ENCODE results near the gene ORC6. TPM values are rescaled to one million over a fixed set of nuclear protein-coding genes. Genes with fewer than 3 reads are reported as not detected.

ORC6 gene
- total and polyA plus RNA-seq, 2 donors (not counting 1 experiment from before 2014, with no cell fraction given), result 4.7 to 4.8 TPM

- Mint-ChIP-seq H3K4me1 (peaks cover 14% of the 10 kb centered on the region), H3K4me3 (no peak overlapping the region), H3K27me3 (no peaks in the 10 kb centered on the region), H3K9me3 (ENCODE audit: insufficient read depth) (no peaks in the 10 kb centered on the region), H3K27ac (no peak overlapping the region)
- Histone ChIP-seq H3K27me3 (replicated peaks in 1 of 4; ENCODE audit: control extremely low read depth in 1 of 4, control insufficient read depth in 3 of 4, insufficient read depth in 4 of 4, low read length in 3 of 4) (no peaks in the 10 kb centered on the region), H3K4me3 (ENCODE audit: control extremely low read depth in 1 of 5, extremely low read depth in 1 of 5, insufficient read depth in 1 of 5, low read depth in 2 of 5, low read length in 4 of 5) (no peak overlapping the region), H3K4me2 (replicated peaks; ENCODE audit: low read depth, low read length, poor library complexity, severe bottlenecking) (no peak overlapping the region), H3K4me1 (ENCODE audit: control insufficient read depth in 2 of 2, insufficient read depth in 2 of 2, low read length in 2 of 2) (peaks cover 15 to 18% of the 10 kb centered on the region in 2 donors), H3K27ac (ENCODE audit: low read length in 2 of 2) (no peak overlapping the region), H3K36me3 (replicated peaks in 1 of 2; ENCODE audit: control extremely low read depth in 1 of 2, control insufficient read depth in 1 of 2, extremely low read depth in 1 of 2, insufficient read depth in 2 of 2, low read length in 1 of 2) (no peaks in the 10 kb centered on the region), H3K79me2 (ENCODE audit: control insufficient read depth, insufficient read depth, low read length) (no peaks in the 10 kb centered on the region), H4K20me1 (ENCODE audit: control insufficient read depth, insufficient read depth, low read length, poor library complexity, severe bottlenecking) (no peaks in the 10 kb centered on the region), H3K9ac (ENCODE audit: low read length) (no peak overlapping the region), H3K9me3 (ENCODE audit: control extremely low read depth in 1 of 3, control insufficient read depth in 2 of 3, insufficient read depth in 1 of 3, low read length in 2 of 3) (no peaks in the 10 kb centered on the region), H2AFZ (ENCODE audit: insufficient read depth, low read depth, low read length, poor library complexity, severe bottlenecking) (no peak overlapping the region)
- DNase-seq, result no peak
- ChIA-PET POLR2A (no interaction called here), CTCF (interaction anchor here (0.7 to 1.8 kb wide), 3 partner anchors 21 to 36 kb away, joined by 3 to 4 read pairs (median 4); no protein-coding TSS in a partner anchor)
- intact Hi-C loops (cut with micrococcal nuclease), result no loop called here
- no peak for ATAC-seq (ENCODE audit: low read depth)
- TF ChIP-seq EZH2 (IDR thresholded peaks at IDR 0.05; ENCODE audit: borderline replicate concordance, insufficient read depth, low read depth, low read length, poor library complexity, severe bottlenecking) (no peak), CTCF (IDR thresholded peaks at IDR 0.05) (no peak)
- WGBS (ENCODE audit: insufficient coverage), result 75% methylated on average over 2 of the region's 3 CpGs
These were observed 20.1 kb downstream of the ORC6 start for GRCh38 chr16:46709469-46710005.

GRCh38 chr16:46711106-46712058 lies 21.9 kb downstream of the ORC6 start:
- Histone ChIP-seq H3K27me3 (replicated peaks in 1 of 4; ENCODE audit: control extremely low read depth in 1 of 4, control insufficient read depth in 3 of 4, insufficient read depth in 4 of 4, low read length in 3 of 4) (no peaks in the 10 kb centered on the region), H3K4me2 (replicated peaks; ENCODE audit: low read depth, low read length, poor library complexity, severe bottlenecking) (no peak overlapping the region), H3K4me3 (ENCODE audit: control extremely low read depth in 1 of 5, extremely low read depth in 1 of 5, insufficient read depth in 1 of 5, low read depth in 2 of 5, low read length in 4 of 5) (no peak overlapping the region), H3K79me2 (ENCODE audit: control insufficient read depth, insufficient read depth, low read length) (no peaks in the 10 kb centered on the region), H2AFZ (ENCODE audit: insufficient read depth, low read depth, low read length, poor library complexity, severe bottlenecking) (no peak overlapping the region), H3K27ac (ENCODE audit: low read length in 2 of 2) (no peak overlapping the region), H3K36me3 (replicated peaks in 1 of 2; ENCODE audit: control extremely low read depth in 1 of 2, control insufficient read depth in 1 of 2, extremely low read depth in 1 of 2, insufficient read depth in 2 of 2, low read length in 1 of 2) (no peaks in the 10 kb centered on the region), H3K9me3 (ENCODE audit: control extremely low read depth in 1 of 3, control insufficient read depth in 2 of 3, insufficient read depth in 1 of 3, low read length in 2 of 3) (no peaks in the 10 kb centered on the region), H3K4me1 (ENCODE audit: control insufficient read depth in 2 of 2, insufficient read depth in 2 of 2, low read length in 2 of 2) (peaks cover 15 to 18% of the 10 kb centered on the region in 2 donors), H3K9ac (ENCODE audit: low read length) (no peak overlapping the region), H4K20me1 (ENCODE audit: control insufficient read depth, insufficient read depth, low read length, poor library complexity, severe bottlenecking) (no peaks in the 10 kb centered on the region)
- H3K4me3 Mint-ChIP-seq, result no peak overlapping the region
- no peaks in the 10 kb centered on the region for H3K9me3 Mint-ChIP-seq (ENCODE audit: insufficient read depth)
- TF ChIP-seq CTCF (IDR thresholded peaks at IDR 0.05), result no peak
- no peak for TF ChIP-seq EZH2 (IDR thresholded peaks at IDR 0.05; ENCODE audit: borderline replicate concordance, insufficient read depth, low read depth, low read length, poor library complexity, severe bottlenecking)
- no peaks in the 10 kb centered on the region for H3K27me3 Mint-ChIP-seq
- DNase-seq (no peak), ATAC-seq (ENCODE audit: low read depth) (no peak)
- ChIA-PET CTCF (interaction anchor here (0.7 kb wide), 1 partner anchor 27 kb away, joined by 3 read pairs; no protein-coding TSS in a partner anchor), POLR2A (no interaction called here)
- intact Hi-C loops (cut with micrococcal nuclease), result no loop called here
- peaks cover 14% of the 10 kb centered on the region for H3K4me1 Mint-ChIP-seq
- no peak overlapping the region for H3K27ac Mint-ChIP-seq
- WGBS (ENCODE audit: insufficient coverage), result 94% methylated on average over 9 of the region's 10 CpGs

Data from B cell (primary cell).